HepG2 (cell line): Measurements from ENCODE around the gene ZMIZ1. TPM values are rescaled to one million over a fixed set of nuclear protein-coding genes. Genes with fewer than 3 reads are reported as not detected.

Experiments
- CSRNP2 ChIP-seq: sonication (generic); formaldehyde crosslinking; conservative IDR thresholded peaks from 2 replicates; pipeline ENCODE4 v1.8.0; 2022; ENCODE audit warnings: low read depth, missing genetic modification reagents
- CTCF ChIP-seq: sonication (generic); formaldehyde crosslinking; IDR thresholded peaks from 2 replicates; pipeline ENCODE4 v1.5.0; 2020; ENCODE audit warnings: mild to moderate bottlenecking, missing genetic modification reagents, moderate library complexity
- ELF1 ChIP-seq: sonication (generic); formaldehyde crosslinking; IDR thresholded peaks from 2 replicates; pipeline ENCODE4 v1.4.0; 2020; ENCODE audit warnings: missing genetic modification reagents
- ERF ChIP-seq: IDR thresholded peaks from 2 replicates; pipeline ENCODE4 v1.6.1; 2018; ENCODE audit warnings: missing biosample characterization, missing genetic modification reagents
- HMGXB4 ChIP-seq, 2 experiments: sonication (generic) in 1 of 2; formaldehyde crosslinking in 1 of 2; IDR thresholded peaks; 2 replicates each; pipeline versions ENCODE4 v1.4.0 to v1.6.1; 2018 to 2020; ENCODE audit warnings: missing genetic modification reagents in 2 of 2, borderline replicate concordance in 1 of 2, low read depth in 1 of 2, mild to moderate bottlenecking in 1 of 2, missing biosample characterization in 1 of 2
- MLX ChIP-seq: IDR thresholded peaks from 2 replicates; pipeline ENCODE4 v1.6.1; 2016
- NONO ChIP-seq, 2 experiments: fragments of 450-650 bp in 1 of 2; sonication (generic) in 1 of 2; formaldehyde crosslinking in 1 of 2; IDR thresholded peaks in 1 of 2; conservative IDR thresholded peaks in 1 of 2; 2 replicates each; pipeline versions ENCODE4 v1.6.1 to v1.8.0; 2017 to 2022; ENCODE audit warnings: mild to moderate bottlenecking in 1 of 2, missing genetic modification reagents in 1 of 2, moderate library complexity in 1 of 2
- RBFOX2 ChIP-seq: fragments of 200-400 bp; formaldehyde crosslinking; IDR thresholded peaks from 2 replicates; pipeline ENCODE4 v1.6.1; 2017; ENCODE audit warnings: low read depth, mild to moderate bottlenecking, low read length
- REL ChIP-seq: sonication (generic); formaldehyde crosslinking; conservative IDR thresholded peaks from 2 replicates; pipeline ENCODE4 v1.8.0; 2022; ENCODE audit warnings: mild to moderate bottlenecking, missing genetic modification reagents, moderate library complexity
- SP5 ChIP-seq: IDR thresholded peaks from 2 replicates; pipeline ENCODE4 v1.6.1; 2016; ENCODE audit warnings: low read depth, borderline replicate concordance
- TFDP1 ChIP-seq: IDR thresholded peaks from 2 replicates; pipeline ENCODE4 v1.6.1; 2016; ENCODE audit warnings: missing compliant biosample characterization, missing genetic modification reagents, borderline replicate concordance
- ZFP91 ChIP-seq: sonication (generic); formaldehyde crosslinking; IDR thresholded peaks from 2 replicates; pipeline ENCODE4 v1.9.0; 2022; ENCODE audit warnings: missing genetic modification reagents, mild to moderate bottlenecking, borderline replicate concordance
- ZKSCAN1 ChIP-seq: fragments of 150-350 bp; IDR thresholded peaks from 2 replicates; pipeline ENCODE4 v1.6.1; 2014; ENCODE audit warnings: low read length
- ZNF224 ChIP-seq: sonication (generic); formaldehyde crosslinking; IDR thresholded peaks from 2 replicates; pipeline ENCODE4 v1.5.0; 2020; ENCODE audit warnings: mild to moderate bottlenecking, missing genetic modification reagents
- ZNF292 ChIP-seq: sonication (generic); formaldehyde crosslinking; IDR thresholded peaks from 2 replicates; pipeline ENCODE4 v1.8.1; 2022; ENCODE audit warnings: mild to moderate bottlenecking, low read depth, missing genetic modification reagents, borderline replicate concordance
- ZNF607 ChIP-seq: sonication (generic); formaldehyde crosslinking; IDR thresholded peaks from 2 replicates; pipeline ENCODE4 v1.5.1; 2020; ENCODE audit warnings: missing genetic modification reagents, mild to moderate bottlenecking, borderline replicate concordance
- ZNF619 ChIP-seq: sonication (generic); formaldehyde crosslinking; IDR thresholded peaks from 2 replicates; pipeline ENCODE4 v1.4.0; 2020; ENCODE audit warnings: mild to moderate bottlenecking, missing genetic modification reagents
- ZNF747 ChIP-seq: sonication (generic); formaldehyde crosslinking; IDR thresholded peaks from 2 replicates; pipeline ENCODE4 v1.8.1; 2023; ENCODE audit warnings: missing genetic modification reagents, mild to moderate bottlenecking, borderline replicate concordance
- polyA plus RNA-seq, 8 experiments: library from polyadenylated mRNA; depleted of rRNA in 3 of 8; stranded (reverse) in 7 of 8; unstranded in 1 of 8; fragments of >200 nt; fragmentation: Illumina TruSeq in 4 of 8; extraction: Trizol in 4 of 8; gene quantifications; 2 replicates each; pipeline versions ENCODE4 v1.2.1 to v1.2.3, GENCODE V29; 2011 to 2016; ENCODE audit warnings: low read depth in 4 of 8, missing spikeins in 1 of 8, mixed read lengths in 1 of 8; ENCODE audit not compliant: insufficient read depth in 1 of 8
- total RNA-seq, 5 experiments: library from RNA; depleted of rRNA; stranded (reverse); fragments of >200 nt; fragmentation: Illumina TruSeq; extraction: Trizol; gene quantifications; 2 replicates each; pipeline ENCODE4 v1.2.3, GENCODE V29; 2016; ENCODE audit warnings: low read depth in 1 of 5

ZMIZ1 gene
- total and polyA plus RNA-seq, 2 of the 13 experiments (the other 11 are each of a cell fraction or from before 2014, with no cell fraction given), result 5.3 to 10.2 TPM

GRCh38 chr10:79066411-79067240 is 2.1 kb upstream of the ZMIZ1 start (continued):
- peak; percentile 27; the same call in 1 of the 2 replicates for TF ChIP-seq SP5
- peak; percentile 59; the same call in 1 of the 2 replicates for TF ChIP-seq ZKSCAN1
- no peak for TF ChIP-seq NONO (IDR thresholded peaks at IDR 0.05)
- TF ChIP-seq NONO (CRISPR knock-in tag; conservative IDR thresholded peaks at IDR 0.05), result peak; percentile 57; the same call in 1 of the 2 replicates
- 0 out of 2 replicates have a peak, but pooled peaks have one; percentile 23 for TF ChIP-seq REL
- TF ChIP-seq RBFOX2, result peak; percentile 21; the same call in 1 of the 2 replicates
- TF ChIP-seq ZNF747, result 0 out of 2 replicates have a peak, but pooled peaks have one; percentile 11
- no peak for TF ChIP-seq ZNF224 (CRISPR knock-in tag)
- TF ChIP-seq ERF (CRISPR knock-in tag), result 0 out of 2 replicates have a peak, but pooled peaks have one; percentile 9
- TF ChIP-seq CSRNP2 (CRISPR knock-in tag), result no peak
- no peak for TF ChIP-seq MLX (CRISPR knock-in tag)
- TF ChIP-seq TFDP1, result 0 out of 2 replicates have a peak, but pooled peaks have one; percentile 24
- TF ChIP-seq HMGXB4 (CRISPR knock-in tag; IDR thresholded peaks at IDR 0.05; ENCODE audit: borderline replicate concordance in 1 of 2, low read depth in 1 of 2), result peak in 1 of 2 experiments; percentile 64; a peak in 2 of 4 replicates
- TF ChIP-seq ZNF619 (CRISPR knock-in tag), result no peak
- TF ChIP-seq ZNF607 (CRISPR knock-in tag), result peak; percentile 76; the same call in 1 of the 2 replicates
- TF ChIP-seq ELF1, result 0 out of 2 replicates have a peak, but pooled peaks have one; percentile 14
- peak; percentile 52; the same call in 1 of the 2 replicates for TF ChIP-seq ZNF292 (CRISPR knock-in tag)
- peak; percentile 92 for TF ChIP-seq CTCF (CRISPR knock-in tag)
- 0 out of 2 replicates have a peak, but pooled peaks have one; percentile 34 for TF ChIP-seq ZFP91 (CRISPR knock-in tag)
